PFSK-1 (cell line): Measurements from ENCODE around the gene SAMD4A.

ENCODE experiments used
- FOXP2 ChIP-seq: optimal IDR thresholded peaks from 2 replicates; pipeline ENCODE3; 2011; ENCODE audit warnings: borderline replicate concordance, control low read depth, inconsistent platforms; ENCODE audit not compliant: insufficient read depth; ENCODE audit errors: extremely low read length, extremely low read depth
- POLR2AphosphoS5 ChIP-seq: IDR thresholded peaks from 2 replicates; pipeline ENCODE4 v1.6.1; 2012; ENCODE audit warnings: low read depth, mild to moderate bottlenecking, control low read depth, low read length, moderate library complexity
- REST ChIP-seq, 2 experiments: IDR thresholded peaks; 2 replicates each; pipeline versions ENCODE4 v1.6.1 to v1.8.0; 2011 to 2012; ENCODE audit warnings: low read depth in 2 of 2, low read length in 2 of 2, control low read depth in 1 of 2, inconsistent platforms in 1 of 2, mild to moderate bottlenecking in 1 of 2, moderate library complexity in 1 of 2; ENCODE audit not compliant: insufficient read depth in 1 of 2
- SIN3A ChIP-seq: IDR thresholded peaks from 2 replicates; pipeline ENCODE4 v1.6.1; 2012; ENCODE audit warnings: mild to moderate bottlenecking, low read length, moderate library complexity, borderline replicate concordance; ENCODE audit not compliant: insufficient read depth
- TAF1 ChIP-seq: IDR thresholded peaks from 2 replicates; pipeline ENCODE4 v1.6.1; 2012; ENCODE audit warnings: low read length, control low read depth, borderline replicate concordance; ENCODE audit not compliant: insufficient read depth

The SAMD4A gene

DNA sequence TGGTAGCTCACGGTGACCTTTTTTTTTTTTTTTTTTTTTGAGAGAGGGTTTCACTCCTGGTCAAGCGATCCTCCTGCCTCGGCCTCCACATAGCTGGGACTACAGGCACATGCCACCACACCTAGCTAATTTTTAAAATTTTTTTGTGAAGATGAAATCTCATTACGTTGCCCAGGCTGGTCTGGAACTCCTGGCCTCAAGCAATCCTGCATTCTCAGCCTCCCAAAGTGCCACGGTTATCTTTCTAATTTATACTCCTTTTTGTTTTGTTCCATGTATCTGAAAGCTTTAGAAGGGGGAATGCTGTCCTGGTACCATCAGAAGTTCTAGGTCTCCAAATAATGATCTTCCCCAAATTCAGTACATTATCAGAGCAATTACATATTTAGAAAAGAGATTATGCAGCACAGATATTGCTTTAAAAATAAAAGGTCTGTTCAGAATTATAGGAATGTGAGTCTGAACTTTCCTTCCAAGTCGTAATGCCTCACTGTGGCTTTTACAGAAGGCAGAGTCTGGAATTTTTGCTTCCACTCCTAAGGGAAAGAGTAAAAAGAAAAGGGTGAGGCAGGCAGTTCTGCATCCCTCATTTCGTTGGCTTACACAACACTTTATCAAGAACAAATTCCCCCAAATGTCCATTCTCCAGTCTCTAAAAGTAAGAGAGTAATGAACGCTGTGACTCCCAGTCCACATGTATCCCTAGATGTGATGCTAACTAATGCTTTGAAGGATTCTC is 262.7 kb downstream of the SAMD4A start:
- TF ChIP-seq POLR2AphosphoS5 (no peak), REST (IDR thresholded peaks at IDR 0.05; ENCODE audit: insufficient read depth in 1 of 2, low read depth in 2 of 2, low read length in 2 of 2) (no peak), FOXP2 (no peak), SIN3A (no peak), TAF1 (no peak)

DNA sequence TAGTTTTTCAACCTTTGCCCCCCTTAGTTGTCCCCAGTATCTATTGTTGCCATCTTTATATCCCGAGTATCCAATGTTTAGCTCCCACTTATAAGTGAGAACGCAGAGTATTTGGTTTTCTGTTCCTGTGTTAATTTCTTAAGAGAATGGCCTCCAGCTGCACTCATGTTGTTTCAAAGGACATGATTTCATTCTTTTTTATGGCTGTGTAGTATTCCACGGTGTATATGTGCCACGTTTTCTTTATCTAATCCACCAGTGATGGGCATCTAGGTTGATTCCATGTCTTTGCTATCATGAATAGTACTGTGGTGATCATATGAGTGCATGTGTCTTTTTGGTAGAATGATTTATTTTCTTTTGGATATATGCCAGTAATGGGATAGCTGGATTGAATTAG is 263.7 kb downstream of the SAMD4A start:
- no peak for TF ChIP-seq POLR2AphosphoS5
- TF ChIP-seq SIN3A = no peak
- TF ChIP-seq TAF1 = no peak
- TF ChIP-seq REST (IDR thresholded peaks at IDR 0.05; ENCODE audit: insufficient read depth in 1 of 2, low read depth in 2 of 2, low read length in 2 of 2) = no peak
- TF ChIP-seq FOXP2 = no peak

DNA sequence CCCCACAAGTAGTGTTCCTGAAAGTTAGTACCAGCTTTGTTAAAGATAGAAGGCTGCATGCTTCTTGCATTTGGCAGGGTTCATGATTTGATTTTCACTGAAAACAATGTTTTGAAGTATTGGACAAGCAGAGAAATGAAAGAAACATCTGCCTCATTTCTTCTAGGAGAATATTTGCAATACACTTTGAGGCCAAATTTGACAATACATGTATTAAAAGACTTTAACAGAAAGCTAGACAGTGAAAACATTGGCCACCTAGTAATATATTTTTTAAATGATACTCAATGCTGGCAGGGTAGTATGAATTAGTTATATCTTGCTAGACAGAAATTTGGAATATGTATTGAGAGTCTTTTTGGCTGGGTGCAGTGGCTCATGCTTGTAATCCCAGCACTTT is 267.2 kb downstream of the SAMD4A start:
- TF ChIP-seq SIN3A = no peak
- no peak for TF ChIP-seq REST (IDR thresholded peaks at IDR 0.05; ENCODE audit: insufficient read depth in 1 of 2, low read depth in 2 of 2, low read length in 2 of 2)
- TF ChIP-seq POLR2AphosphoS5 = no peak
- no peak for TF ChIP-seq TAF1
- no peak for TF ChIP-seq FOXP2

DNA sequence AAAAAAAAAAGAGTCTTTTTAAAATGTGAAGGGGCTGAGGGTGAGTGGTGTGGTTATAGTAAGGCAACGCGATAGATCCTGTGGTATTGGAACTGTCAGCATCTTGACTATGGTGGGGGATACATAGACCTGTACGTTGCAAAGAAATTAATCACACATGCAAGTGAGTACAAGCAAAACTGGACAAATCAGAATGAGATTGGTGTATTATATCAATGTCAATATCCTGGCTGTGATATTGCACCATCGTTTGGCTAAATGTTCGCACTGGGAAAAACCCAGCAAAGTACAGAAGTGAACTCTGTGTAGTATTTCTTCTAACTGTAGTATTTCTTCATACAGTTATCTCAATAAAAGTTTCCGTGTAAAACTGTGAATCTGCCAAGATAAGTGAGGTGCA is 267.8 kb downstream of the SAMD4A start:
- TF ChIP-seq REST (IDR thresholded peaks at IDR 0.05; ENCODE audit: insufficient read depth in 1 of 2, low read depth in 2 of 2, low read length in 2 of 2) = no peak
- TF ChIP-seq TAF1 = no peak
- TF ChIP-seq SIN3A = no peak
- no peak for TF ChIP-seq FOXP2
- TF ChIP-seq POLR2AphosphoS5 = no peak
